Mesothelial cell of epicardium (in vitro differentiated cells): Measurements from ENCODE around the gene CRLF1. TPM values are rescaled to one million over a fixed set of nuclear protein-coding genes. Genes with fewer than 3 reads are reported as not detected.

Experiments
- DNase-seq, 2 experiments: peaks; one replicate each; pipeline ENCODE4 v3.0.0; 2021; ENCODE audit warnings: low spot score in 2 of 2; ENCODE audit not compliant: unreplicated experiment in 2 of 2
- H3K27ac Mint-ChIP-seq: 2 replicates; pipeline ENCODE4 v1.8.0; 2021; ENCODE audit warnings: mixed read lengths
- H3K27me3 Mint-ChIP-seq: 2 replicates; pipeline ENCODE4 v1.8.0; 2021; ENCODE audit warnings: low read depth, mixed read lengths
- H3K36me3 Mint-ChIP-seq: 2 replicates; pipeline ENCODE4 v1.8.0; 2021; ENCODE audit warnings: mixed read lengths
- H3K4me1 Mint-ChIP-seq: 2 replicates; pipeline ENCODE4 v1.8.0; 2021; ENCODE audit warnings: mixed read lengths
- H3K4me3 Mint-ChIP-seq: 2 replicates; pipeline ENCODE4 v1.8.0; 2021; ENCODE audit warnings: mild to moderate bottlenecking, moderate library complexity, mixed read lengths
- H3K9me3 Mint-ChIP-seq: 2 replicates; pipeline ENCODE4 v1.8.0; 2021; ENCODE audit warnings: mixed read lengths
- CTCF ChIP-seq: fragments of 200-600 bp; sonication (generic); IDR thresholded peaks from one replicate; pipeline ENCODE4 v1.5.0; 2021; ENCODE audit warnings: antibody characterized with exemption; ENCODE audit not compliant: unreplicated experiment
- total RNA-seq: library from RNA; stranded (reverse); gene quantifications from 3 replicates; pipeline ENCODE4 v1.2.1, GENCODE V29; 2021

CRLF1 gene
- total RNA-seq, 1 donor from 2014 or later = 1.0 TPM

GRCh38 chr19:18633321-18633720 lies 26.7 kb upstream of the CRLF1 start:
- no peak for TF ChIP-seq CTCF
- no peak overlapping the region for H3K4me3 Mint-ChIP-seq
- no peaks in the 10 kb centered on the region for H3K9me3 Mint-ChIP-seq
- no peak for DNase-seq
- H3K27me3 Mint-ChIP-seq = peaks cover 19% of the 10 kb centered on the region
- peaks cover 10% of the 10 kb centered on the region for H3K4me1 Mint-ChIP-seq
- no peaks in the 10 kb centered on the region for H3K36me3 Mint-ChIP-seq
- H3K27ac Mint-ChIP-seq = no peak overlapping the region

- no peak for DNase-seq
- Mint-ChIP-seq H3K4me3 (no peak overlapping the region), H3K36me3 (no peaks in the 10 kb centered on the region), H3K27me3 (peaks cover 18% of the 10 kb centered on the region), H3K9me3 (no peaks in the 10 kb centered on the region), H3K27ac (no peak overlapping the region), H3K4me1 (no peaks in the 10 kb centered on the region)
- no peak for TF ChIP-seq CTCF
Measured at GRCh38 chr19:18629166-18630088, 22.8 kb upstream of the CRLF1 start.

GRCh38 chr19:18626906-18627305 lies 20.3 kb upstream of the CRLF1 start:
- Mint-ChIP-seq H3K9me3 (no peaks in the 10 kb centered on the region), H3K27ac (no peak overlapping the region), H3K36me3 (no peaks in the 10 kb centered on the region), H3K4me3 (no peak overlapping the region), H3K4me1 (no peaks in the 10 kb centered on the region), H3K27me3 (peaks cover 20% of the 10 kb centered on the region)
- TF ChIP-seq CTCF = no peak
- DNase-seq = no peak

GRCh38 chr19:18620902-18621301 lies 14.3 kb upstream of the CRLF1 start:
- Mint-ChIP-seq H3K4me3 (no peak overlapping the region), H3K4me1 (no peaks in the 10 kb centered on the region), H3K36me3 (no peaks in the 10 kb centered on the region), H3K9me3 (peaks cover 8% of the 10 kb centered on the region), H3K27me3 (peaks cover 25% of the 10 kb centered on the region), H3K27ac (no peak overlapping the region)
- no peak for TF ChIP-seq CTCF
- DNase-seq = no peak

- no peak overlapping the region for H3K27ac Mint-ChIP-seq
- H3K4me1 Mint-ChIP-seq = no peaks in the 10 kb centered on the region
- no peak overlapping the region for H3K4me3 Mint-ChIP-seq
Measured at GRCh38 chr19:18620311-18620710, 13.7 kb upstream of the CRLF1 start.

More at GRCh38 chr19:18620311-18620710, 13.7 kb upstream of the CRLF1 start:
- DNase-seq = no peak
- no peak for TF ChIP-seq CTCF
- Mint-ChIP-seq H3K36me3 (no peaks in the 10 kb centered on the region), H3K9me3 (peaks cover 8% of the 10 kb centered on the region), H3K27me3 (peaks cover 30% of the 10 kb centered on the region)
